ENCODE data around the gene IFNG.
A peak's percentile ranks its signal among the peaks of the same experiment; 100 is the strongest.

IFNG gene

DNA sequence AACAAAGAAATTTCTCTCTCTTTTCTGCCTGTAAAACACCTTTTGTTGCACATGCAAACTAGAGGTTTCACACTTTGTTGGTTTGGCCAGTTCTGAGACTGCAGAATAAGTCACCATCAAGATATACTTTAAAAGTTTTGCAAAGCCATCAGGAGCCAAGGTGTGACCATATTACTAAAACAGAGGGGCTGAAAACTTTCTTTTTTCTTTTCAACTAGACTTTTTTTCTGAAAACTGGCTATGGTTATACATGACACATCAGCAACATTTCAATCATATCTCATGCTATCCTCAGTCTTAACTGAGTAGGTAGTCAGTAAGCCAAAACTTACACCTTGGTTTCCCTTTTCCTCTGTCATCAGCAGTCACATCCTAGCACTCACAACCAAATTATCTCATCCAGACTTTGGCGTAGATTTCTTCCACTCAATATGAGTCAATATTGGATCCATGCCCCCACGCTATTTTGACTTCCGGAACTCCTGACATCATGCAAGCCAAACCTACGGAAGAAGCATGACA, 4.1 kb upstream of the IFNG start:
- DNase-seq: peak in 1 of 2 donors; percentile 24

DNA sequence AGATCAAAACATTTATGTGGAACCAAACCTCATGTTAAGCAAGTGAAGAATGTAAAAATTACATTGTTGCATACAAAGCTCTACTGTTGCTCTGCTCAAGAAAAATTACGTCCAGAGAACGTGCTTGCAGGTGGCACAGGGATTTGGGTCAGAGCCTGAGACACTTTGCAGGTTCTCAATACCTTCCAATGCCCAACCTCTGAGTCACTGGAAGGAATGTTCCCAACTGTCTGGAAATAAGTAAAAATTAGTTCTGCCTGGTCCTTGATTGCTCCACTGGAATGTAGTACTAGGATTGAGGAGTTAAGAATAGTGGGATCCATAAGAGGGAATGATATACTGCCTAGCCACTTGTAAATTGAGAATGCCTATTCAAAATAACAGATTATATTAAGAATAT, 2.8 kb upstream of the IFNG start:
- DNase-seq: no peak

DNA sequence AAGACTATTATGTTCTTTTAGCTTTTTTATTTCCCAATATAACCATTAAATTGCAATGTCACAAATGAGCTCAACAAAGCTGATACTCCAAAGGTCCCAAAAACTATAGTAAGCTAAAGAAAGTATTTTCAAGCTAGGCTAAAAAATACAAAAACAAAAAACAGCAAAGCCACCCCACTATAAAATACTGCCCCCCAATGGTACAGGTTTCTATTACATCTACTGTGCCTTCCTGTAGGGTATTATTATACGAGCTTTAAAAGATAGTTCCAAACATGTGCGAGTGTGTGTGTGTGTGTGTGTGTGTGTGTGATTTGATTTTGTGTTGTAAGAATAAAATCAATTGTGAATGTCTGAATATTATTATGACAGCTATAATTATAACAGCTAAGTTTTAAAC, 1.1 kb downstream of the IFNG start:
- peak; percentile 8 to 71 for DNase-seq

DNA sequence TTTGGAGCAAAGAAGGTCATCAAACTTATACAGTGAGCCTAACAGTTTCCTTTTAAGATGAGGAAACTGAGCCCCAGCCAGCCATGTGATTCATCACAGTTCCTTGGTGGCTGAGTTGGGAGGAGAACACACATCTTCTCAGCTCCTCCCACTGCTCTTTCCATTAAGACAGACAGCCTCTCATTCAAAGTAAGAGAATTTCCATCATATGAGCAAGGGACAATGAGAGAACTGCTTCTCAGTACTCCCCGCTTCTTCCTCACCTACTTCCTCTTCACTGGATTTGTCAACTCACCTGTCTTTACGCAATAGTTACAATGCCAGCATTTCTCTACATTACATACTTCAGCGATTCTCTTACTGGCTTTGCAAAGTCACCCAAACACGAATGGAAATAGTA, 2.2 kb downstream of the IFNG start:
- no peak for DNase-seq

DNA sequence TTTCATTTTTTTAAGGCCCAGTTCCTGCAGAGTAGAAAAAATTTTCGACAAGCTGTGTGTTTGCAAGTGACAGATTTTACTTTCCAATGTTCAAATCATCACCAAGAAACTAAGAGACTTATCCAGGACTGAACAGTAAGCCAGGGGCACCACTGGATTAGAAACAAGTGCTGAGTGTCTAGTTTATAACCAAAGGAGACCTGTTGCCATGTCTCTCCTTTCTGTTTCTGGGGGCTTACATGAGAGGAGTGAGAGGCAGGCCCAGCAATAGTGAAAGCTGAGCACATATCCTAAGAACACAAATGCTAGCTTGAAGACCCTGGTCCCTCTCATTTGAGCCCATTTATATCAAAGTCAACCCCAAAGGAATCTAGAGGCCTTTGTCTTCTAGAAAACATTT, 2.9 kb downstream of the IFNG start:
- DNase-seq: no peak

DNA sequence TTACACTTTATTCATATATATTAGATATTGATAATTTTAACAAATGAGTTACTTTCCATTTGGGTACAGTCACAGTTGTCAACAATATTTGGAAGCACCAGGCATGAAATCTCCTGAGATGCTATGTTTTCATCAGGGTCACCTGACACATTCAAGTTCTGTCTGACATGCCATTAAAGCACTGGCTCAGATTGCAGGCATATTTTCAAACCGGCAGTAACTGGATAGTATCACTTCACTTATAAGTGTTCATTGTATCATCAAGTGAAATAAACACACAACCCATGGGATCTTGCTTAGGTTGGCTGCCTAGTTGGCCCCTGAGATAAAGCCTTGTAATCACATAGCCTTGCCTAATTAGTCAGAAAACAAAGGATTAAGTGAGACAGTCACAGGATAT, 4.8 kb downstream of the IFNG start:
- DNase-seq: no peak

DNA sequence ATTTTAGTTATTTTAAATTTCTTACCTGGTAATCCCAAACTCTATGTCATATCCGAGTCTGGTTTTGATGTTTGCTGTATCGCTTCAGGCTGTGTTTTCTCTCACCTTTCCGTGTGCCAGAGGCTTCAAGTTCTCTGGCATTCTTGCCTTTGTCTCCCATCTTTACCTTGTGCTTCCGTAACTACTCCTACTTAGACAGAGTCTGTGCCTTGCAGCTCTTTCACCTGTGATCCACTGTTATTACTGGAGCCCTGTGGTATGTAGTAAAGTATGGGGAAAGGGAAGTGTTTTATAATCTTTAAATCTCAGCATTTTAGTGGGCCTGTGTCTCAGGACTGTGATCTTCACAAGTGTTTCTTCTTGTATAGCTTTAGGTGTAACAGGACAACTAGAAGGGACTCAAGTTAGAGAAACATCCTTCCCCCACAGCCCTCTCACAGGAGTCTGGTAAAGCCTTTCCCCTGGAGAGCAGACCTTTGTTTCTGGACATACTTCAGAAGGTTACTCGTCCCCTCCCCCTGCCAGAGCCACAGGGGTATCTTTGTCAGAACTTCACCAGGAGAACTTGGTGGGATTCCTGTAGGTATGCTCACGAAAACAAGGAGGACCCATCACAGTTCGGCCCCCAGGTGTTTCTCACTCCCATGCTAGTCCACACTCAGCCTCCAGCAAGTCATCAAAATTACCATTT, 11.1 kb downstream of the IFNG start:
- DNase-seq: no peak

DNA sequence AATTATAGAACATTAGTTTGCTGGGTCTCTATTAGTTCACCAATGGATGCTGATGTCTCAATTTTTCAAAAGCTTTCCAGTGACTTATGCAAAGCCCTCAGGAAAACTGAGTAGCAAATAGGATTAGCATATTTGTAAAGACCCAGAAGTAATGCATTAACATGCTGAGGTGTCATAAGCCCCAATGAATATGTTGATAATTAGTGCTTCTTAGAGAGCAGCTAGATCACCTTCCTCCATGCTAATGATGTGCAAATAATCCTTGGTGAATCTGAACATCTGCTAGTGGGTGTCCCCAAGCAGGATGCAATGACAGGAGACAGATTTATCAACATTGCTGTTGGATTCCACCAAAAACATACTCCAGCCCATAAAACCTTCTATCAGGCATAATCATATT, 19.0 kb downstream of the IFNG start:
- no peak for DNase-seq

DNA sequence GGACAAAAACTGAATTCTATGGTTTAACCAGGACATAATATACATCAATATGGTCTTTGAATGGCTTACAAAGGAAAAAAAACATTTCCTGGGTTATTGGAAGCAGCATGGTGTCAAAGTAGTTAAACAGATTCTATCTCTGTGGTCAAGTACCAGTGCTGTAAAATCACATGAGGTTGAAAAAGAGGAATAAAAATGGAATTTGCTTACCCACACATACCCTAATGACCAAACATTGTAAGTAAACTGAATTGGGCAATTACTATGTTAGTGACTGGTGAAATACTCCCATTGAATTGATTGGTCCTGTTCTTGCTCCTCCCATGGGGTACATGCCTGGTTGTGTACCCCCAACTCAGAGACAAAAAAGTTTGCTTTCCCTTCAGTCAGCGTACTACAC, 19.6 kb downstream of the IFNG start:
- DNase-seq: no peak

DNA sequence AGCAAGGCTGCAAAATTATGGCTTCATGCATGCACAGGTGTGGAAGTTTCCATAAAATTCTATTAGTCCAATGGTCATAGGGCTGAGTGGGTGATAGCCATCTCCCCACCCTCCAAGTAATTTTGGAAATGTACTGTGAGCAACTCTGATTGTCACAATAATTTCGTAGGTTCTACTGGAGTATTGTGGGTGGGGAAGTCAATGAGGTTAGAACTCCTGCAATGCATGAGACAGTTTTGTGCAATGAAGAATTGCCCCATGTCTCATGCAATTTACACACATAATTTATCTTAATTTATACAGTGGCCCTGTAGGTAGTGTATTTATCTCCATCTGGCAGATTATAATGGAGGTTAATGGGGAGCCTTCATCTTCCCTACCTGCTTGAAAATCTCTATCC, 20.5 kb downstream of the IFNG start:
- DNase-seq: no peak

DNA sequence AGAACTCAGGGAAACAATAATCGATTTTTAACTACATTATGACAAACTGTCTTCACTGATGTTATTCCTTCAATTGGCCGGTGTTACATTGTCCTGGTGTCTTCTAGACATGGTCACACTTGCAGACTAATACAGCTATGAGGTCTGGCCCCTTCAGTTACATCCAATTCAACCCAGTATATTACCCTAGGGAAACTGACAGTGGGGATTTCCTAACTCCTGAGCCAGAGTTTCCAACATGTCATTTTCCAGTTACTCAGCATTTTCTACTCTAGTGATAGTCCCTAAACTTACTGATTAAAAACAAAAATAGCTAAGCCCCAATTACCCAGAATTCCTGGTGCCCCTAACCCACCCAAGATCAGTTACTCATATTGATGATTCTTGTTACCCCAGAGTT, 21.1 kb downstream of the IFNG start:
- DNase-seq: no peak

DNA sequence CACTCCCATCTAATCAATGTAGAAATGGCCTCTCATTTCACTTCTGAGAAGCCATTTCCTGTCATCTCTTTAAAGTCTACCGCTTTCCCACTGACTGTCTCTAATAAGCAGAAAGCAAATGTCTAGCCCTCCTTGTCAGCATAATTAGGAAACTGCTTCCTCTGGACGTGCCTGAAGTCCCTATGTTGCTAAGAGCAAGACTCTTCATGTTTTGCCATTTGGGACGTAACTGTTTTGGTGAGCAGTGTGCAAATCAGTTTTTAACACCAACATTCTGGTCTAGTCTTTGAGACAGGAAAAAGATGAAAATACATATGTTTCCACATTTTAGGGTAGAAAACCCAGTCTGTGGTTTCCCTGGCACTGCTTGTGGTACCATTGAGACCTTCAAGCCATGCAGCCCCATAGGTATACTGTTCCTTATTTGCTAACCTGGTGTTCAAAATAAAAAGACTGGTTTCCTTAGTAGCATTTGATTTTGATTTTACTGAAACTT, 22.2 kb downstream of the IFNG start:
- no peak for DNase-seq

DNA sequence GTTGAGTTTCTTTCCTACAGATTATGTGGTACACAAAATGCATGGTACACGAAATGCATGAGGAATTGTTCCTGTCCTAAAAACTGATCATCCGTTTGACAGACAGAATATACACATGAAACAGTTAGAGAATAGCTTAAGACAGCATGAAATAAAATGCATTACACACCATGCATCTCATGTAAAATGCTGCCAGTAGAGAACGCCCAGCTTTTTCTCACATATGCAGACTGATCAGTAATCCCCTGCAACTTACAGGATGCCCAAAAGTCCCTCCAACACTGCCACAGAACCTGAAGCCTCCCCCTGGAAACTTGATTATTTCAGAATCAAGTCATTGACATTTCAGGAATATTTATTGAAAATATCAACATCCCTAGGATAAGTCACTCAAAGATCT, 24.0 kb downstream of the IFNG start:
- DNase-seq: no peak

DNA sequence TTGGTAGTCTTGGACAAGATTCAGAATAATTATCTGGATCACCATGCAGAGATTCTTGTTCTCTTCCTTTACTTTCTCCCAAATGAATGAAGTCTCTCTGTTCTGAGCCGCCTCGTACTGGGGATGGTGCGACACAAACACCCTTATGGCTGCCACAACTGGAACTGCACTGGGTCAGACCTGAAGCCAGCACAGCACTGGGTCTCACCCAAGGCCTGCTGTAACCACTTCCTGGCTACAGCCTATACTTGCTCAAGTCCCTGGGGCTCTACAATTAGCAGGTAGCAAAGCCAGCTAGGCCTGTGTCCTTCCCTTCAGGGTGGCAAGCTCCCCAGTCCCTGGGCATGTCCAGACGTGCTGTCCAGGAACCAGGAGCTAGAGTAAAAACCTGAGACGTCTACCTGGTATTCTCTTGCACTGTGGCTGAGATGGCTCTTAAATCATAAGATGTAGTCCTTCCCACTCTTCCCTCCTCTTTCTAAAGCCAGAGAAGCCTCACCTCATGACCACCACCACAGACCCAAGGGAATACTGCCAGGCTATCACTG, 27.6 kb downstream of the IFNG start:
- no peak for DNase-seq

DNA sequence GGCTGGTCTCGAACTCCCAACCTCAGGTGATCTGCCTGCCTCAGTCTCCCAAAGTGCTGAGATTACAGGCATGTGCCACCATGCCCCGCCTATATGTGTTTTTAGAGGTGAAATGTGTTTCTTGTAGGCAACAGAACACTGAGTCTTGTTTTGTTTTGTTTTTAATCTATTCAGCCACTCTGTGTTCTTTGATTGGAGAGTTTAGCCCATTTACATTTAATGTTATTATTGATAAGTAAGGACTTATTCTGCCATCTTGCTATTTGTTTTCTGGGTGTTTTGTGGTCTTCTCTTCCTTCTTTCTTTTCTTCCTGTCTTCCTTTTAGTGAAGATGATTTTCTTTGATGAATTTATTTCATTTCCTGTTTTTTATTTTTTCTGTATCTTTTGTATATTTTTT, 29.6 kb downstream of the IFNG start:
- no peak for DNase-seq

DNA sequence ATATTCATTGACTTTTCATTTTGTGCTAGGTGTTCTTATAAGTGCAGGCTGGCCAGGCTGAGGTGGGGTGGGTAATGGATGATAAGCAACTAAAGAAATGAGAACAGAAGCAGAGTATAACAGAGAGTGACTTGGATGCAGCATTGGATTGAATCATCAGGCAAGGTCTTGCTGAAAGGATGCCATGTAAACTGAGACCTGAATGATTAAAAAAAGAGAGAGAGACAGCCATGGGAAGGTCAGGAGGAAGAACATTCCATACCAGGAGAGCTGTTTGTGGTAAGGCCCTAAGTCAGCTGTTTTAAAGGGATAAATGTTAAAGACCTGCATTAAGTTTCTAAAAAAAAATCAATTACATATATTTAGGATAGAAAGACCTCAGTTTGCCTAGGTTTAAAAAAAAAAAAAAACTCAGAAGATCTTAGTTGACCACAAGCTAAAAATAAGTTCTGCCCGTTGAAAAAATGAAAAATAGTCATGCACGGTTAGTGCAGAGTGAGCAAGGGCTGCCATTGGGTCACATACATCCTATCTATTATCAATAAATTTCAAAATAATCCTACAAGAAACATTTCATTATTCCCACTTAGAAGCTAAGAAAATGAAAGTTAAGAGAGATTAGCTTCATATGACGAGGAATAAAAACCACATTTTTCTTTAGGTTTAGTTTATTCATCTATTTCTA, 37.2 kb downstream of the IFNG start:
- no peak for DNase-seq

DNA sequence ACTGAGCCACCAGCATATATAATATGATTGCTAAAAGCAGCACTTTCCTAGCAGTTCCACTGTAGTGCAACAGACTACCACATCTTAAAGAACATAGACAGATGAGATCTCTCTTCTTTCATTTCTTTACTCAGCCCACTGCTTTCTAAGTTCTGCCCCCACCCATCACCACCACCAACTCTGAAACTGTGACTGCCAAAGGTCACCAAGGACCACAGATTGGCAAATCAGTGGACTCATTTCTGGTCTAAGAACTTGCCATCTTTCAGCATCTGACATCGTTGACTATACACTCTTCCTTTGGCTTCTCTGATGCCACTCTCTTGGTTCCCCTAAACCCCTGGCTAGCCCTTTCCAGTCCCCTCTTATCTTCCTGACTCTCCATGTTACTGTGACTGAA, 38.4 kb downstream of the IFNG start:
- no peak for DNase-seq

DNA sequence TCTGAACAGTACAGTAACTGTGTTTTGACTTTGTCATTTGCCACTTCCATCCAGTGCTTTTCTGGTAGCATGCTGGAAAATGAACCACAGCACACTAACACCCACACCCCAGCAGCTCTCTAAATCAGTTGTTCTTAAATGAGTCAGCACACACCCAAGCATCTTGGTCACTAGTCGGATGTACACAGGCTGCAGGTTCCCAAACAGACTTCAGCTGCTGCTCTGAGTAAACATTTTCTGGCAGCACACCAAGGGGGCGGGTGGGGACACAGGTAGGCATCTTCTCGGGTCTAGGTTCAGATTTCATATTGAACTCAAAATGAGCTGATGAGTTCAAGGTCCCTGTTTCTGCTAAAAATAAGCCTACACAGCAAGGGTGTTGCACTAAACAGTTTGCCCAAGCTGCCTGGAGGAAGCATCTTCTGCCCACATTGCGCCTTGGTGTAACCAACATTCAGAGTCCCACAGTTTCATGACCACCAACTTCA, 39.8 kb downstream of the IFNG start:
- DNase-seq: peak; percentile 16 to 47

DNA sequence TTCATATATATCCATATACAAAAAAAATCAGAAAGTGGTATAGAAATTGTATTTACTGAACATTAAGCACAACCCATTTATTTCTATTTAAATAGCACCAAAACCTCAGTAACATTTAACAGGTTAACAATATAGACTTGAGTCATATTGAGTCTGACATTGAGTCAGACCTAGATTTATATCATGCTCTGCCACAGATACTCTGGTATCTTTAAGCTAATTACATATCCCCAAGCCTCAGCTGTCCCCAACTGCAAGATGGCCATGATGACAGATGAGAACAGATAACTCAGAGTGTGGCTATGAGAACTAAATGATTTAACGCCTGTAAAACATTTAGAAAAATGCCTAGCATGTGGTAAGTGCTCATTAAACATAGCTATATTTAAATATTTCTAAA, 40.3 kb downstream of the IFNG start:
- DNase-seq: no peak

DNA sequence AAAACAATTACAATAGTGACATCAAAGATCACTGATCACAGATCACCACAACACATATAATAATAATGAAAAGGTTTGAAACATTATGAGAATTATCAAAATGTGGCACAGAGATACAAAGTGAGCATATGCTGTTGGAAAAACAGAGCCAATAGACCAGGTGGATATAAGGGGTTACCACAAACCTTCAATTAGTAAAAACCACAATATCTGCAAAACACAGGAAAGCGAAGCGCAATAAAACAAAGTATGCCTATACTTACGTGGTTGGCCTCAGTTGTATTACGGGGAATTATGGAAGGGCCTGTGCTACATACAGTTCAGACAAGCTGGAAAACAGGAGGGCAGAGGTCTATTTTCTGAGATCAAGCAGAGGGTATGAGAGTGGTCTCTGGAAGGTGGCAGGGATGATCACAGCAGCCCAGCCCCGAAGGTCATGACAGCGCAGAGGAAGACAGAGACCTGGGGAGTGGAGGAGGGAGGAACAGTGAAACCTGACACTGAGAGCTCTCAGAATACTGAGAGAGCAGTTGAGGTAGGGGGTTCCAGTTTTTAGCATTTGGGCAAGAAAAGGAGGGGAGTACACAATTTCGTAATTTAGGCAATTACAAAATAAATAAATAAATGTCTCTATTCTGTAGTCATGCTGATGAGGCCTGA, 41.3 kb downstream of the IFNG start:
- peak in 1 of 2 donors; percentile 11 for DNase-seq

DNA sequence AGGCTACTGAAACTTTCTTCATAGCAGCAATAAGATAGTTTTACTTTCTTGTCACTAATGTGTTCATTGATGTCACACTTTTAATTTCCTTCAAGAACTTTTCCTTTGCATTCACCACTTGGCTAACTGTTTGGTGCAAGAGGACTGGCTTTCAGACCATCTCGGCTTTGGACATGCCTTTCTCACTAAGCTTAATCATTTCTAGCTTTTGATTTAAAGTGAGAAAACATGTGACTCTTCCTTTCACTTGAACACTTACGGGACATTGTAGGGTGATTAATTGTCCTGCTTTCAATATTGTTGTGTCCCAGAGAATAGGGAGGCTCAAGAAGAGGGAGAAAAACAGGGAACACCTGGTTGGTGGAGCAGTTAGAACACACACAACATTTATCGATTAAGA, 41.9 kb downstream of the IFNG start:
- DNase-seq: no peak

DNA sequence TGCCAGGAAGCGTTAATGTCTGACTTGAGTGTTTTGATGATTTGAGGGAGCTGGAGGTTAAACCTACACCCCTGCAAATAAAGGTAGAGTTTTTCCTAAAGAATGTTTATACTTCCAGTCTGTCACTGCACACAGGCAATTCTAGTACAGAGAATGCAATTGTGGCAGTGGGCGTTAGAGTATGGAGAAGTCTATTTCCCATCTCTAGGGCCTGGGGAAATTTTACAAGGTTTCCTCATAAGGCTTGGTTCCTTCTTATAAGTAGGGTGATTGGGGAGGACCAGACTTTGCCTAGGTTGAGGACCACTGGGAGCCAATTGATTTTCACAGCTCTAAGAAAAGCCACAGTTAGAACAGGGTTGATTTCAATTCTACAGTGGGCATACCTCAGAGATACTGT, 44.3 kb downstream of the IFNG start:
- no peak for DNase-seq

DNA sequence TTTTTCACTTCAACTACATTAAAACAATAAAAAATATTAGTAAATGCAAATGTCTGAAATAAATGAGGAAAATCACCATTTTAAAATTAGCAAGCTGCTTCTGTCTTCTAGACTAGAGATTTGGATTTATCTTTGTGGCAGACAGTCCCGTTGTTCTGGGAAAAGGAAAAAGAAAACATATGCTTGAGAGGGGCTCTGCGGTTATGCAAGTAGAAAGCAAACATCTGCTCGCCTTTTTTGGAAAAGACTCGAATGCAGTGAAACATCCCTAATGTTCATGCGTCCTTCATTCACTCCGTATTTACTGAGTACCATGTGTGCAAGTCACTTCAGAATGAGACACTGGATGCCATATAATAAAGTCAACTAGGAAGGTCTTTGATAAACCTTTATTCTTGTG, 44.9 kb downstream of the IFNG start:
- DNase-seq: no peak

DNA sequence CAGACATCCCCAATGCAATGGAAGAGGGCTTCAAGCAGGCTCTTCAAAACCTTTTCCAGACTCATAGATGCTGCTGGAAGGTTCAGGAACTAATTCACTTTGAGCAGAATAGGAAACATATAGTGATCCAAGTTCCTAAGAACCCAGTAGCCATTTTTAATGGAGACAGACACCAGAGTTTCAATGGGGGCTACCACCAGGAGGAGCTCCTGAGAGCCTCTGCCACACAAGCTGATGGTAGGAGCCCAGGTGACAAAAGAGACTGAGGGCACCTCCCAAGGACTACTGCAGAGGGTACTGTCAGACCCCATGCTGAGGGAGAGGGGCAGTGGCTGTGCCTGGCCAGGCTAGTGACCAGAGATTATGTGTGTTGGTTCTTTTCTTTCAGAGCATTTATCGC, 45.9 kb downstream of the IFNG start:
- DNase-seq: peak; percentile 25 to 54

Measured in CD4-positive, alpha-beta T cell treated with Interleukin-1 beta for 1 hour (primary cell).